ELR (cell line): Measurements from ENCODE around the gene CRYBB1.

Experiments
- DNase-seq: peaks from one replicate; pipeline ENCODE4 v3.0.0-alpha.2; 2015; ENCODE audit warnings: low read depth

CRYBB1 gene

DNA sequence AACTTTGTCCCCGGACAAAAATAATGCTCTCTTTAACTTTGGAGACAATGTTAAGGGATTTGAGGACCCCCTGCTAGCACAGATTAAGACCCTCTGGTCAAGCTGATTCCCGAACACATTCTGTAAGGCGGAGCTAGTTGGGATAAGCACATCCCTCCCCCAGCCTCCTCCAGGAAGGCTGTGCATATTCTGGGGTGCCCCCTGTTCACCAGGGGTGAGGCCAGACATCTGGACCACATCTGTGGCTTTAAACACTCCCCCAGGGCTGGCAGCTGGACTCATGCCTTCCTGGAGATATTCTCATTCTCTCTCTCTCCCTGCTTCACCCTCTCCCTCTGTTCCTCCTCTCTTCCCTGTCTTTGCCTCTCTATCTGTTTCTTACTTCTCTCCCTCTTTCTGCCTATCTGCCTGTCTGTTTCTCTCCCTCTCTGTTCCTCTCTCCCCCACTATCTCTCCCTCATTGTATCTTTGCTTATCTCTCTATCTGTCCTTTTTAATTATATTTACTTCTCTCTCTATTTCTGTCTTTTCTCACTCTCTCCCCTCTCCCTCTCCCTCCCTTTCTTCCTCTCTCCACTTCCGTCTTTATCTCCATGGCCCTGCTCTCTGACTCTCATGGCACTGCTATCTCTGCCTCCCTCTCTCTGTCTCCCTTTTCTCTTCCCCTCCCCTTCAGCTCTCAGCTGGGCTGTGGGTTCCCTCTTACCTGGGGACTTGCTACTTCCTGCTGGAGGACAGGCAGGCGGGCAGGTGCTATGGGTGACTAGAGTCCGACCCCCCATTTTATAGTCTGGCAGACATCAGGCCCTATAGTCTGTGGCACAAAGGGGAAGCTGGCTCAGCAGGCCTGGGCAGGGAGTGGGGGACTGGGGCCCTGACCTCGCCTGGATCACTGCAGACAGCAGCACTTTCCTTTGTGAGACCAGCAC is at the start of gene CRYBB1:
Gene CRYBB1 (minus strand): TSS at position 757 of the 929 bp plus-strand sequence. CDS start 1,708 bp downstream, outside the sequence.
- no peak for DNase-seq

DNA sequence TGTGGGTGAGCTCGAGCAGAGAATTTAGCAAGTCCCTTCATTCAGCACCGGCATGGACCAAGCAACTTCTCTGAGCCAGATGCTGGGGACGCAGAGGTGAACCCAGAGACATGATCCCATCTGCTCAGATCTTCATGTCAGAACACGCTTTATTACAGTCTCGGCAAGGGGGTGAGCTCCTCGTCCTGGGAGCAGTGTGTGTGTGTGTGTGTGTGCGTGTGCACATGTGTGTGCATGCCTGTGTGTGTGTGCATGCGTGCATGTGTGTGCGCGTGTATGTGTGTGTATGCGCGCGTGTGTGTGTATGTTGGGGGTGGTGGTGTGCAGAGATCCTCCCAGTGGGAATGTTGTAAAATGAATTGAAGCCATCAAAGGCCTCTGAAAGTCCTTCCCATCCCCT is 49.3 kb upstream of the CRYBB1 start:
- DNase-seq = no peak

DNA sequence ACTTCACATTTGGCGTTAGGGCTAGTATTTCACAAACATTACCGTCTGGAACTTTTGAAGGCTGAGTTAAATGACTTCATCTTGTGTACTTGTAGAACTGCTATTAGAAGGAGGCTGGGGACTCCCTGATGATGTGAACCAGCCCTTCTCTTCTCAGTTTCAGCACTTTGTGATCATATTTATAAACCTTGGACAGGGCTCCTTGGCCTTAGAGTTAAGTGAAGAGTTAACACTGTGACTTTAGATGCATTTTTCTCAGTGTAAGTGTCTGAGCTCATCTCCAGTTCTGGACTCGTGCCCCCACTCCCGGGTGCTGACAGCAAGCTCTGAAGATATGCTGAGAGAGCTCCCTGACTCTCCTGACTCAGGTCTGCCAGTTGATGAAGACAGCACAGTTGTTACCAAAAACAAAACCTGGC is 48.0 kb upstream of the CRYBB1 start:
- DNase-seq = peak; percentile 22

DNA sequence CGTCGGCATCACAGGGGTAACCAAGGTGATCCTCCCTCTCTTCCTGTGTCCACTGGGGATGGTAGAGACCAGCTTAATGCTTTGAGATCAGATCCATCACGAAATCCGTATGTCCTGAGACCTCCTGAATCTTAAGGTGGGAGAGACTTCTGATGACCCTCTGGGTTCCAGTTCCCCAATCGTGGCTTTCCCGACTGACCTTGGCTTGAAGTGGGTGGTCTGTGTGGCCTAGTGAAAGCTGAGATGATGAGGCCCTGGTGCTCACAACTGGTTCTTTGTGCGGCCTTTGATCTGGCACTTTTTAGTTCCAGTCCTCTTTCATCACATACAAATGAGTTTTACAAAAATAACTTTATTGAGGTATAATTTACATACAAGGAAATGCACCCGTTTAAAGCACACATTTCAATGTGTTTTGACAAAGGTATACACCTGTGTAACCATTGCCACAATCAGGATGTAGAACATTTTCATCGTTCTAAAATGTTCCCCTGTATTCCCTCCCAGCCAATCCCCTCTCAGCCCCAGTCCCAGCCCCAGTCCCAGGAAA is 45.6 kb upstream of the CRYBB1 start:
- DNase-seq = no peak

DNA sequence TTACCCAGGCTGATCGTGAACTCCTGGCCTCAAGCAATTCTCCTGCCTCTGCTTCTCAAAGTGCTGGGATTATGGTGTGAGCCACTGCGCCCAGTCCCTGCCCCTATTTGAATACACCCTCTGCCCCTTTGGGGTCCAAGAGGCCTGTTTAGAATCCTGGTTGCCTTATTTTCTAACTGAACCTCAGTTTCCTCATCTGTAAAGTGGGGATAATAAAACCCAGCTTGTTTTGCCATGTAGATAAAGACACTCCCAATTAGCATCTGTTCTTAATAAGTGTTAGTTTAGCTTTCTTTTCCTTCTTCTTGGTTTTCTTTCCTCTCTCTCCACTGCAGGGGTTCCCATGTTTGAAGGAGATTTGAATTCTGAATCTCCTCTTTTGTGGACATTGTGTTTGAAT is 44.3 kb upstream of the CRYBB1 start:
- DNase-seq = no peak

DNA sequence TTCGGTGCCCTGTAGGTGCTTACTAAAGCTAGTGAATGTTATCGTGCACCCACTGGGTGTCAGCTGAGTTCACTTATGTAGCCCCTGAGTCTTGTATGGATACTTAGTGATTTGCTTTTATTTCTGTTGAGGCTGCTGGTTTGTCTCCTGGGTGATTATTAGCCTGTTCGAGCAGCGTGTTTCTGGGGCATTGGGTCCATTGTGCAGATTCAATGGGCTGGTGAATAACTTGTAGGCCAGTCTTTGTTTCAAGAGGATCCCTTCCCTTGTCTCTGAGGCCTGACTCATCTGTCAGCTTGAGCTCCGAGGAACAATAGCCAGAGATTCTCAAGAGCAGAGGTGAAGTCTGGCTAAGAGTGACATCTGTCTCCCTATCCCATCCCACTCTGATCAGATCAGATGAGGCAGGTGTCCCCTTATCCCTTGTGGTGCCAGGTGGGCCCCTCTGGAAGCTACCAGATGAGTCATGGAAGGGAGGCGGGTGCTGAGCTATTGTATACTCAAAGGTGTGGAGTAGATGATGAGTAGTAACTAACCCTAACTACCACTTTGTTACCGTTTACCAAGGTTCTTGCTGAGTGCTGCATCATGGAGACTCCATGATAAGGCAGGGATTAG is 43.2 kb upstream of the CRYBB1 start:
- no peak for DNase-seq

DNA sequence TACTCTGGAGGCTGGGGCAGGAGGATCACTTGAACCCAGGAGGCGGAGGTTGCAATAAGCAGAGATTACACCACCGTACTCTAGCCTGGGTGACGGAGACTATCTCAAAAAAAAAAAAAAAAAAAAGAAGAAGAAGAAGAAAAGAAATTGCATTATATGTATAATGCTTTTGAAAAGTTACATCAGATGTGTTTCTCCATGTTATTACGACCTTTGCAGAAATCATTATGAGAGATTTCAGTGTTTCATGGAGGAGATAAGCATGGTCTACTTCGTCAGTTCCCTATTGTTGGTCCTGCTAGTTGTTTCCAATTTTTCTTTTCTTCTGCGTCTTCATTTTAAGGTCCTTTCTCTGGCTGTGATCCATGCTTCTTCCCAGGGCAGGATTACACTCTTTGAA is 42.5 kb upstream of the CRYBB1 start:
- no peak for DNase-seq

DNA sequence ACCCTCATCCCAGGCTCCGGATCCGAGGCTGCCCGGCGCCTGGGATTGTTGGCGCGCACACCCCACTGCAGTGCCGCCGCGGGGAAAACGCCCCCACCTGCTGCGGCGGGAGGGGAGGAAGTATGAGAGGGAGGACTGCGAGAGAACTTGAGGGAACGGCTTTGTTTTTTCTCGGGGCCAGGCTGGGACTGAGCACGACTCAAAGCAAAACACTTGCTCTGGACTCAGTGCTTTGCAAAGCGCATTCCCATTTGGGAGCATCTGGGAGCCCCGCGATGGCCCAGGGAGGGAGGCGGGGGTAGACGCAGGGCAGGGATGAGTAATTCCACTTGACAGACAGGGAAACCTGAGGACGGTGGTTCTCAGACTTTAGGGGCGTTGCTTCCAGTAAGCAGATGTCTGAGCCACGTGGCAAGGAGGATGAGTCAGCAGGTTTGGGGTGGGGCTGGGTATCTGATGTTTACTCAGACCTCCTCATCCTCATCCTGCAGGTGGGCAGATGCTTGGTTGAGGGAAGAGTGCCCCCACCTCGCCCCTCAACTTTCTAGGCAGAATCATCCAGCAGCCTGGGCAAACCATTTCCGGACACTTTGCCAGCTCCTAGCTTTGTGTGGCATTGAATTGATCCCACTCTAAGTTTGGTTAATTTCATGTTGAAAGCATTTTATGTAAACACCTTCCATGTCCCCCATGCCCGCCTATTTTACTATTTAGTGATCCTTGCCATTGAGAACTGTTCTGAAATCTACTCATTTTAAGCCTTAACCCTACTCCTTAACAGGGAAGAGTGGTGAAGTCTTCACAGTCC is 41.0 kb upstream of the CRYBB1 start:
- peak; percentile 96 for DNase-seq

DNA sequence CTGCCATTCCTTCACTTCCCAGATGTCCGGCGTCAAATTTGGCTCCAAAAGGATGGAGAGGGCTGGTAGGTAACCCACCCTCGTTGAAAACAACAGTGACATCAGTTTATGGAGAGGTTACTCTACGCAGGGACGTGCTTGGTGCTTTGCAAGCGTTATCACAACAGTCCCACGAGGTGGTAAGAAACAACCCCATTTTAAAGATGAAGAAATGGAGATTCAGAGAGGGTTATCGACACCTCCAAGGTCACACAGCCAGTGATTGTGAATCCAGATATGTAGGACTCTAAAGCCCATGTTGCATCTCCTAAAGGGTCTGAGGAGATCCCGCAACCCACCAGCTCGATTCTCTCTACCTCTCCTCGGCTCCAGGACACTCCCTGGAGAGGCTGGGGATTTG is 40.3 kb upstream of the CRYBB1 start:
- no peak for DNase-seq

DNA sequence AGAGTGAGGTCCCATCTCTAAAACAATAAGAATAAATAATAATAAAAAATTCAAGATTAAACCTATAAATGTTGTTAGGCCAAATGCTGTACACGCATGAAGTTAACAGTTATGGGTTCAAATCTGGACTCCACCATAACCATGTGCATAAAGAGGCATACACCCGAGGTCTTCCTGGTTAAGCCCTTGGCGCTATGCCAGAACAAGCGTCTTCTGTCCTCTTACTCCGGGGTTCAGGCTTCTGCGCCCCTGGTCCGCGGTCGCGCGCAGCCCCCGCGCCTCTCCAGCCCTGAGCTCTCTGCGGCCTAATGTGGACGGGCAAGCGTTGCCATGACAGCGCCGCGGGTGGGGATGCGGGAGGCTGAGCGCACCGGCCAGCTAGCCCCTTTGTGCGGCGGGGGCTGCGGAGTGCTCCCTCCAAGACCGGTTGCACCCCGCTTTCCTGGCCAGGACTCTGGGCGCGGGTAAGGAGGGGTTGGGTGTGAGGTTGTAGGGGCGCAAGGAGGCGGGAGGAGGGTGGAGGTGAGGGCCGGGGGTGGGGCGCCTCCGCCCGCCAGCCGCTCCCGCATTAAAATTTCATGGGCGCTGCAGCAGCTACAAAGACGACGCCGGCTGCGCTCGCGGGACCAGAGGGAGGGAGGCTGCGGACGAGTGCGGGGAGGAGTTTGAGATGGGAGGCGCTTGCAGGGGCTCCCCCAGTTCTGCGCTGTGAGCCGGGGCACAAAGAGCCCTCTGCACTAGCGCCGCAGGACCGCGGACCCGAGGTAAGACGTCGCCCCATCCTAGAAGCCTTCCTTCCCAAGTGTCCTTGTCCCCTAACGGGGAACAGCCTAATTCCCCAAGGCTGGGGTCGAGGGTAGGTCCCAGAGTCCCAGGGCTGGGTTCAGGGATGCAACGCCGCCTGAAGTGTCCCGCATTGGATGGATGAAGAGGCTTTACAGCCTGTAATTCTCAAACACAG is 39.3 kb upstream of the CRYBB1 start, which contains the start of gene MIAT:
Gene MIAT (plus strand): TSS at position 698 of the 961 bp plus-strand sequence.
- peak; percentile 48 for DNase-seq

DNA sequence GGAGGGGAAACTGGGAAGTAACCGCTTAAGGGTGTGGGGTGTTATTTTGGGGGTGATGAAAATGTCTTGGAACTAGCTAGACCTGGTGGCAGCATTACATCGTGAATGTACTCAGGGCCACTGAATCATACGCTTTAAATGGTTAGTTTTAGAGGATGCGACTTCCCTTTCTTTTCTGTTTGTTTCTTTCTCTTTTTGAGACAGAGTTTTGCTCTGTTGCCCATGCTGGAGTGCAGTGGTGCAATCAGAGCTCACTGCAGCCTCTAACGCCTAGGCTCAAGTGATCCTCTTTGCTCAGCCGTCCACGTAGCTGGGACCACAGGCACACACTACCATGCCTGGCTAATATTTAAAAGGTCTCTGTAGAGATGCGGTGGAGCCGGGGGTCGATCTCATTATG is 34.0 kb upstream of the CRYBB1 start:
- no peak for DNase-seq

DNA sequence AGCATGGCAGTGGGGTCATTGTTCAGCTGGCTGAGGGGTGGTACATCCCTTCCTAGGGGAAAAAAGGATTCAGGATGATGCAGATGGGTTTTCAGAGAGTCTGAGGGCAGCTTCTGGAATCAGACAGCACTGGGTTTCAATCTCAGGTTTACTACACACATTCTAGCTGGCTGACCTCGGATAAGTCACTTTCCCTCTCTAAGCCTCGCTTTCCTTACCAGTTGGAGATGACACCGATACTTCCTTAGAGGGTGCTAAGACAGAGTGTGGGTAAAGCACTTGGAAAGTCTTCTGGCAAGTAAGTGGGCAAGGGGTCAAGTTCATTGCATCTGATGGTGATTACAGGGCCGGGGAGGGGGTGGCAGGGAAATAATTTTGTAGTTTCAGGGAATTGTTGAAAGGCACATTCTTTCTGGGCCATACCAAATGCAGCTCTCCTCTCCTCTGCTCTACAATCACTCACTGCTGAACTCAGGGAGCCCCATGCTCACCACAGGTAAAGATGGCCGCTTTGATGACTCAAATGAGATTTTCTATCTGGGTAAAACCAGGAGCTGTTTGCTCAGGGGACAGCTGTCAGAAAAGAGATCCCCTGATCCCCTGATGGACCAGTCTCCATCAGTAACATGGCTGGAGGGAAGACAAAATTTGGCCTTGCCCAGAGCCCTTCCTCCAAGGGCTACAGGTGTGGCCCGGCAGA is 33.0 kb upstream of the CRYBB1 start:
- DNase-seq = no peak

DNA sequence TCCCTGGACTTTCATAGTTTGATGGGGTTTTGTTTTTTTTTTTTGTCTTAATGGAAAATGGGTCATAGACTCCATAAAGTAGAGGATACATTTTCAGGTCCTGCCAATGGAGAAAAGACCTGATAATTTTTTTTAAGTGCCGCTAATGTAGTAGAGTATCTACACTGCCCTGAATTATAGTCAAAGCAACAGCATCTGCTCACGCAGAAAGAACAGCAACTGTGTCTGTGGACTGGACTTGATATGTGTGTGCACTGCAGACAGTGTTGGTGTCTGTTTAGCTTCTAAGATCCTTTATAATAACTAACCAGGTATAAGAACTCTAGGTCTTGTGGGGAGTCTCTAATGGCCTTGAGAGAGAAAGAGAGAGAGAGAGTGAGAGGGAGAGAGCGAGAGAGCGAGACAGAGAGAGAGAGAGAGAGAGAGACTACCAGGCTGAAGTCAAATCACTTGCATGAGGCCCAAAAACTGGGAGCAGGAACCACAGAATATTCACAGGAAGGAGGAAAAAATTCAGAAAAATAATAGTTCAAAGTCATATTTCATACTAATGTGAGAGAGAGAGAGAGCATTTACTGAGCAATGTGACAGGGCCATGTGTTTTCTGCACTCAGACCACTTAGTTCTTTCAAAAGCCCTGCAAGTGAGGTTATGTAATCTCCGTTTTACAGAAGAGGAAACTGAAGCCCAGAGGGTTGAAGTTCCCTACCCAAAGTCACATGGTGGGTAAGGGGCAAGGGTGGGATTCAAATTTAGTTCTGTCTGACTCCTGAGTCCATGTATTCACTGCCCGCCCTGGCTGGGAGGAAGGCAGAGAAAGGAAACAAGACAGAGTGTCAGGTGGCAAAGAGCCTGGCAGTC is 30.9 kb upstream of the CRYBB1 start:
- no peak for DNase-seq

DNA sequence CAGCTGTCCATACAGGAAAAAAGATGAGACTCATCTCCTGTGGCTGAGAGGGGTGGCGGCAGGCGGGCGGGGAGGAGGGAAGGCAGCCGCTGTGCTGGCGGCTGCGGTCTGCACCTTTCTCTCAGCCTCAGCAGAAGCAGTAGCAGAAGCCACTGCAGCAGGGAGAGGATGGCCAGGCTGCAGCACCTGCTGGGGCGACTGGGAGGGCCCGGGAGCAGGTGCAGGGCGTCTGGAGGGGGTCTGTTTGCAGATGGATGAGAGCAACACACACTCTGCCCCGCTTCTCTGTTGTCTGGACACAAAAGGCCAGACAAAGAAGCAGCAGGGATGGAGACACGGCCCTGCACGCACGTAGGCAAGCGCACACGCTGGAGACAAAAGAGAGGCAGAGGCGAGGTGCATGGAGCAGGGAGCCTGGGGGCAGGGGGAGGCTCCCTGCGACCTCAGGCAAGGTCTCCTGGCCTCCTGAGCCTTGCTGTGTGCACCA is 30.2 kb upstream of the CRYBB1 start:
- no peak for DNase-seq

DNA sequence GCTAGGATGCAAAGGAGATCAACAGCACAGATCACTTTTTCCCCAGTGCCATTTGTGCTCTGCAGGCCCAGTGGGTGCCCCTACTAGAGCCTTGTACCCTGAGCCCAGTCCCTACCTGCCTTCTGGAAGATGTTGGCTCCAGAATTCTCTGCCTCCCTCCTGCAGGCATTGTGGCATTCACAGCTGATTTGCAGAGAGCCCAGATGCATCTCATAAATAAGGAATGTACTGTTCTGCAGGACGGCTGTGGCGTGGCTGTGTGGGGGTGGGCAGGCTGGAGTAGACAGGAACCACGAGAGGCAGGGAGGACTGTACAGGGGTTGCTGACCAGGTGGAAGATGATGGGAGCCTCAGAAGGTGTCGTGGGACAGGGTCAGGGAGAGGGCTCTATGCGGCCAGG is 28.3 kb upstream of the CRYBB1 start:
- peak; percentile 50 for DNase-seq

DNA sequence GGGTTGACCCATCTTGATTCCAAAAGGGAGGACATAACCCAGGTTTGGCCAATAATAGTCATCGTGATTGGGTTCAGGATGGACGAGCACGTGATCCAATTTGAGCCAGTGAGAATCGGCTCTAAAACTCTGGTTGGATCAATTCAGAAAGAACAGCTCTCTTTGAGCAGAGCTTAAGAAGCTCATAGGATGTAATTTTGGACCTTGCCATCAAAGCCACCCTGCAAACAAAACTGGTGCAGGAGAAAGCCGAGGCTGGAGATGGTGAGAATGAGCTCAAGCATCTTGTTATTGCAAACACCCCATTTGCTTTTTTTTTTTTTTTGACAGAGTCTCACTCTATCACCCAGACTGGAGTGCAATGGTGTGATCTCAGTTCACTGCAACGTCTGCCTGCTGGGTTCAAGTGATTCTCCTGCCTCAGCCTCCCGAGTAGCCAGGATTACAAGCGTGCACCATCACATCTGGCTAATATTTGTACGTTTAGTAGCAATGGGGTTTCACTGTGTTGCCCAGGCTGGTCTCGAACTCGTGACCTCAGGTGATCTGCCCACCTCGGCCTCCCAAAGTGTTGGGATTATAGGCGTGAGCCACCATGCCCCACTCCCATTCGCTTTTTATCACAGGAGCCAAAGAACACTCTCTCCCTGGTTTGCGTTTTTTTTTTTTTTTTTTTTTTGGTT is 25.7 kb upstream of the CRYBB1 start:
- DNase-seq = no peak

DNA sequence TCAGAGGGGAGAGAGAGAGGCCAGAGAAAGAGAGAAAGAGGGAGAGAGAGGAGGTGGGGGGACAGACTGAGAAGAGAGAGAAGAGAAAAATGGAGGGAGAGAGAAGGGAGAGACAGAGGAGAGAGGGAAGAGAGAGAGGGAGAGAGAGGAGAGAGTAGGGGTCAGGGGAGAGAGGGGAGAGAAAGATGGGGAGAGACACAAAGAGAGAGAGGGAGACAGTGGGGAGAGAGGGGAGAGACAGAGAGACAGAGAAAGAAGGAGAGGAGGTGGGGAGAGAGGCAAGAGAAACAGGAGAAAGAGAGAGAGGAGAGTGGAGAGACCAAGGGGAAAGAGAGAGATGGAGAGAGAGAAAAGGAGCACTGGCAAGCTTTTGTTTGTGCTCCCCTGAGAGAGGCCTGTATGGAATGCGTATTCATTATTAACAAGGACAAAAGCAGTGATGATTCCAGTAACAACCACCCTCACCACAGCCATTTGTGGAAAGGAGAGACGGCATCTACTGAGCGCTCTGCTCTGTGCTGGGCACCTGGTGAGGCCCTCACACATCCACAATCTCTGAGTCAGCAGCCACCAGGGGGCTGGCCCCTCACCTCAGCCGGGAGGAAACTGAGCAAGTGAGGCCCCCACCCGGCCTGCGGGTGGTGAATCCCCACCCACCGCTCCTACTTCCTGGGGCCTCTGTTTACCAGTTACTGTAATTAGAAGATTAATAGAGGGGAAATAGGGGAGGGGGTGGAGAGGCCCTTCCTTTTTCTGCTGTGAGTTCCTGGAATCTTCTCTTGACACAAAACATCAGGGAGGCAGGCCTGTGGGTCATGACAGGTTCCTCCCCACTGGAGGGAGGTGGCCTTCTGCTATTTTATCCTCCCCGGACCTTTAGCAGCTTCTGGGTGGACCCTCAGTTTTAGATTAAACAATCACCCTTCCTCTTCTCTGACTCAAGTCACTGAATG is 24.9 kb upstream of the CRYBB1 start:
- DNase-seq = no peak
